ENCODE data around the gene PAXX. TPM values are rescaled to one million over a fixed set of nuclear protein-coding genes. Genes with fewer than 3 reads are reported as not detected.

The PAXX gene
- 45.7 and 53.2 TPM in 2 replicates for total RNA-seq (2014; rRNA removed; shearing (Covaris generic))

GRCh38 chr9:136991993-136992818, at the start of gene PAXX:
Gene PAXX, plus strand, starts transcription at chr9:136992422. Its CDS starts 22 bp downstream, at chr9:136992444.
- H3K27me3 ChIP-seq (ENCODE audit: control insufficient read depth, insufficient read depth, low read length), result peaks cover 4% of the 10 kb centered on the region
- DNase-seq, result peak; percentile 100
- peaks cover 2% of the 10 kb centered on the region for H3K36me3 ChIP-seq (replicated peaks; ENCODE audit: control insufficient read depth, insufficient read depth, low read length)
- peak within 1 kb of the TSS; percentile 84 for H3K4me3 ChIP-seq (ENCODE audit: insufficient read depth, low read depth, low read length)

GRCh38 chr9:136942881-136943230, 49.4 kb upstream of the PAXX start:
- Histone ChIP-seq H3K36me3 (replicated peaks; ENCODE audit: control insufficient read depth, insufficient read depth, low read length) (peaks cover 5% of the 10 kb centered on the region), H3K4me3 (ENCODE audit: insufficient read depth, low read depth, low read length) (no peak overlapping the region), H3K27me3 (ENCODE audit: control insufficient read depth, insufficient read depth, low read length) (no peaks in the 10 kb centered on the region)
- no peak for DNase-seq

GRCh38 chr9:136943291-136944211, 48.7 kb upstream of the PAXX start:
- no peaks in the 10 kb centered on the region for H3K27me3 ChIP-seq (ENCODE audit: control insufficient read depth, insufficient read depth, low read length)

GRCh38 chr9:136944212-136944518, 48.1 kb upstream of the PAXX start:
- no peak for DNase-seq
- peak overlapping the region; percentile 75 for H3K4me3 ChIP-seq (ENCODE audit: insufficient read depth, low read depth, low read length)
- H3K36me3 ChIP-seq (replicated peaks; ENCODE audit: control insufficient read depth, insufficient read depth, low read length), result peaks cover 5% of the 10 kb centered on the region
- no peaks in the 10 kb centered on the region for H3K27me3 ChIP-seq (ENCODE audit: control insufficient read depth, insufficient read depth, low read length)

More at GRCh38 chr9:136943291-136944211, 48.7 kb upstream of the PAXX start:
- Histone ChIP-seq H3K4me3 (ENCODE audit: insufficient read depth, low read depth, low read length) (peak overlapping the region; percentile 75), H3K36me3 (replicated peaks; ENCODE audit: control insufficient read depth, insufficient read depth, low read length) (peaks cover 5% of the 10 kb centered on the region)
- peak; percentile 92 for DNase-seq

- Histone ChIP-seq H3K27me3 (ENCODE audit: control insufficient read depth, insufficient read depth, low read length) (no peaks in the 10 kb centered on the region), H3K4me3 (ENCODE audit: insufficient read depth, low read depth, low read length) (peak within 1 kb of the TSS; percentile 75), H3K36me3 (replicated peaks; ENCODE audit: control insufficient read depth, insufficient read depth, low read length) (peaks cover 5% of the 10 kb centered on the region)
- peak; percentile 100 for DNase-seq
Measured at GRCh38 chr9:136944519-136945332, 47.5 kb upstream of the PAXX start, which contains the start of the genes C8G and FBXW5. Gene C8G, plus strand, starts transcription at chr9:136945243. Its CDS starts 78 bp downstream, at chr9:136945321. Gene FBXW5, minus strand, starts transcription at chr9:136944738. Its CDS starts 655 bp downstream, at chr9:136944083.

GRCh38 chr9:136945333-136946227, 46.6 kb upstream of the PAXX start:
- Histone ChIP-seq H3K27me3 (ENCODE audit: control insufficient read depth, insufficient read depth, low read length) (no peaks in the 10 kb centered on the region), H3K36me3 (replicated peaks; ENCODE audit: control insufficient read depth, insufficient read depth, low read length) (peaks cover 3% of the 10 kb centered on the region; the same call in 1 of the 2 replicates), H3K4me3 (ENCODE audit: insufficient read depth, low read depth, low read length) (no peak overlapping the region)
- peak; percentile 67 for DNase-seq

- Histone ChIP-seq H3K27me3 (ENCODE audit: control insufficient read depth, insufficient read depth, low read length) (no peaks in the 10 kb centered on the region), H3K36me3 (replicated peaks; ENCODE audit: control insufficient read depth, insufficient read depth, low read length) (peaks cover 3% of the 10 kb centered on the region; the same call in 1 of the 2 replicates), H3K4me3 (ENCODE audit: insufficient read depth, low read depth, low read length) (no peak overlapping the region)
- DNase-seq, result no peak
Measured at GRCh38 chr9:136946228-136947027, 45.8 kb upstream of the PAXX start.

GRCh38 chr9:136947028-136947891, 45.0 kb upstream of the PAXX start:
- DNase-seq, result no peak
- Histone ChIP-seq H3K4me3 (ENCODE audit: insufficient read depth, low read depth, low read length) (no peak overlapping the region), H3K36me3 (replicated peaks; ENCODE audit: control insufficient read depth, insufficient read depth, low read length) (no peaks in the 10 kb centered on the region; the same call in 1 of the 2 replicates), H3K27me3 (ENCODE audit: control insufficient read depth, insufficient read depth, low read length) (no peaks in the 10 kb centered on the region)

- H3K36me3 ChIP-seq (replicated peaks; ENCODE audit: control insufficient read depth, insufficient read depth, low read length), result no peaks in the 10 kb centered on the region
- peak; percentile 92 for DNase-seq
- no peaks in the 10 kb centered on the region for H3K27me3 ChIP-seq (ENCODE audit: control insufficient read depth, insufficient read depth, low read length)
- H3K4me3 ChIP-seq (ENCODE audit: insufficient read depth, low read depth, low read length), result no peak overlapping the region
Measured at GRCh38 chr9:136947955-136948510, 44.2 kb upstream of the PAXX start.

- DNase-seq, result no peak
- Histone ChIP-seq H3K36me3 (replicated peaks; ENCODE audit: control insufficient read depth, insufficient read depth, low read length) (no peaks in the 10 kb centered on the region), H3K4me3 (ENCODE audit: insufficient read depth, low read depth, low read length) (peak overlapping the region; percentile 75), H3K27me3 (ENCODE audit: control insufficient read depth, insufficient read depth, low read length) (no peaks in the 10 kb centered on the region)
Measured at GRCh38 chr9:136949239-136949816, 42.9 kb upstream of the PAXX start.

GRCh38 chr9:136949817-136950655, 42.2 kb upstream of the PAXX start:
- DNase-seq, result peak; percentile 100
- H3K36me3 ChIP-seq (replicated peaks; ENCODE audit: control insufficient read depth, insufficient read depth, low read length), result no peaks in the 10 kb centered on the region
- peak overlapping the region; percentile 75 for H3K4me3 ChIP-seq (ENCODE audit: insufficient read depth, low read depth, low read length)
- H3K27me3 ChIP-seq (ENCODE audit: control insufficient read depth, insufficient read depth, low read length), result no peaks in the 10 kb centered on the region

Measured in H7 (cell line).